GM21737 (cell line): ENCODE data around the gene KLK12.

Experiments used
- ATAC-seq: cut with Tn5 transposase; IDR thresholded peaks from one replicate; pipeline ENCODE4 v1.9.1; 2021; ENCODE audit warnings: mild to moderate bottlenecking, moderate library complexity; ENCODE audit not compliant: unreplicated experiment

Gene KLK12, protein sequence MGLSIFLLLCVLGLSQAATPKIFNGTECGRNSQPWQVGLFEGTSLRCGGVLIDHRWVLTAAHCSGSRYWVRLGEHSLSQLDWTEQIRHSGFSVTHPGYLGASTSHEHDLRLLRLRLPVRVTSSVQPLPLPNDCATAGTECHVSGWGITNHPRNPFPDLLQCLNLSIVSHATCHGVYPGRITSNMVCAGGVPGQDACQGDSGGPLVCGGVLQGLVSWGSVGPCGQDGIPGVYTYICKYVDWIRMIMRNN

DNA sequence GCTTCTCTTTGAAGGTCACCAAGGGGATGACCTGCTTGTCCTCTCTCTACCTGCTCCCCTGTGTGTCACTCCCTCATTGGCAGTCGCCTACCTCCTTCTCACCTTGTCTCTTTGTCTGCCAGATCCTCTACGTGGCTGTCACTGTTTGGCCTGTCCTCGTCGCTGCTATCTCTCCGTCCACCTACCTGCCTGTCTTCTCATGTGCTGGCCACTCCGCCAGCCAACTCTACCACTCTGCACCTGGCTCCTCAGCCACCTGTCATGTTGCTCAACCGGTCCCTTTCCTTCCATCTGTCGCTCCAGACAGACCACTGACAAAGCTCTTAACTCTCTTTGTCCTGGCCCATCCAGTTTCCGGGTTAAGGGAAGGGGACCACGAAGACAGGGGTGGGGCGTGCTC is at the start of gene KLK12:
TSS of gene KLK12 (minus strand) at position 299 of the 400 bp plus-strand sequence. CDS start 381 bp downstream, outside the sequence.
- no peak for ATAC-seq

DNA sequence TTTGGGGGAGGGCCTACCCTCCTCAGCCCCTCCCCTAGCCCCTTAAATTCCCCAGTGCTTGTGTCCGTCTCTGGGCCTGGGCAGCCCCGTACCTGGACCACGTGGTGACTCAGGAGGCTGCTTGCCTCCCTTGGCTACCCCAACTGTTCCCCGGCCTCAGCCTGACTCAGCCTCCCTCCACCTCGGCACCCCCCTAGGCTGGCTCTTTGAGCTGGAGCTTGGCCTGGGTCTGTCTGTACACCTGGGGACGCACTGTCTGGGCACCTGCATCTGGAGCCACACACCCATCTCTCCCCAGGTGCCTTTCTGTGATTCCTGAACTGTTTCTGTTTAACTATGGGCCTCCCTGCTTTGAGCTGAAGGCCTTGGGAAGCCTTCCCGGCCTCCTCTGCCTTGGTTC is 49.7 kb upstream of the KLK12 start:
- ATAC-seq = no peak

DNA sequence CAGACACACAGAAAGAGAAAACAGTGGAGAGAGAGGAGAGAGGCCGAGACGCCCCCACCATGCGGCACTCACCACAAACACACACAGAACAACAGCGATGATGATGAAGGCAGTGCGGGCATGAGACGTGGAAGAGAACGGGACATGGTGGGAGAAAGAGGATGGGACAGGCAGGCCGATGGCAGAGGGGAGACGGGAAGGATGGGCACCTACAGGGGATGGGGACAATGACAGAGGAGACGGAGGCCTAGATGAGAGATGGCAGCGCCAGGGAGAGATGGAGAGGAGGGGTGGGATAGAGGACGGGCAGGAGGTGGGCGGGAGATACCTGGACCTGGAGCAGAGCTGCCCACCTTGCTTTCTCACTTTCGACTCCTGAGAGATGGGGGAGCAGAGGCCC is 49.0 kb upstream of the KLK12 start:
- no peak for ATAC-seq

DNA sequence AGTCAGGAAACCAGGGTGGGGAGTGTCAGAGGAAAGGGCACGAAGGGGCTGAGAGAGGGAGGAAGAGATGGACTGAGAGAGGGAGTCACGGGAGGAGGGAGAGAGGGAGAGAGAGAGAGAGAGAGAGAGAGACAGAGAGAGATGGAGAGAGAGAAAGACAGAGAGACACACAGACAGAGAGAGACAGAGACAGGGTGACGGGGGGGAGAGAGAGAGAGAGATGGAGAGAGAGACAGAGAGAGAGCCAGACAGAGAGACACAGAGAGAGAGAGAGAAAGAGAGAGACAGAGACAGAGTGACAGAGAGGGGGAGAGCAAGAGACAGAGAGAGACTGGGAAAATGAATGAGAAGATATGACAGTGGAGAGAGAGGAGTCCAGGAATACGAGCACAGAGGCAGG is 48.4 kb upstream of the KLK12 start:
- ATAC-seq = no peak

DNA sequence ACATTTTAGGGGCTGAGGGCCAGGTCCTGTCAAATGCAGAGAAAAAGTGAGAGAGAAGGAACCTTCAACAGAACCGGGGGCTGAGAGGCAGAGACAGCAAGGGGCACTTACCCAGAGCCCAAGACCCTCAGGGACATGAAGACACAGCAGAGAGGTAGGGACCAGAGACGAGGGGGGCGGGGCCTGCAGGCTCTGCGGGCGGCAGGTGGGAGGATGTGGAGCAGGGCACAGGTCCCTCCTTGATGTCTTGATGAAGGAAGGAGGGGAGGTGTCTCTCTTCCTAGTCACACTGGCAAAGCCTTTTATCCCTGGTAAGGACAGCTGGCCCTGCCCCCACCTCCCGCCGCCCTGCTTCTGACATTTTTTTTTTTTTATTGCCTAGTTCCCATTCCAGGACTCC is 47.8 kb upstream of the KLK12 start, which contains the start of gene KLK14:
TSS of gene KLK14 (minus strand) at position 277 of the 400 bp plus-strand sequence. CDS start at position 4, 273 bp downstream.
- no peak for ATAC-seq

DNA sequence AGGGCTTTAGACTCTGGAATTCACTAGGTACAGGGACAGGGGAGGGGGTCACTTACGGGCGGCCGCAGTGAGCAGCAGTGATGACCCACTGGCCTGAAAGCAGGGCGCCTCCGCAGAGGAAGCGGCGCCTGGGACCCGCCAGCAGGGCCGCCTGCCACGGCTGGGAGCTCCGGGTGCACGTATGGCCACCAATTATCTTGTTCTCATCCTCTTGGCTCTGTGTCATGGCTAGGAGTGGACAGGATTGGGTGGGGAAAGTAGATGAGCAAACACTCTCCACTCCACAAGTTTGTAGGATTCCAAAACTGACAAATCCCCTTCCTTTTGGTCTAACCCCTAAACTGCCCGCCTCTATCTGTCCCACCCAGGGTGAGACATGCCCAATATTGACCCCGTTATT is 46.7 kb upstream of the KLK12 start:
- no peak for ATAC-seq

DNA sequence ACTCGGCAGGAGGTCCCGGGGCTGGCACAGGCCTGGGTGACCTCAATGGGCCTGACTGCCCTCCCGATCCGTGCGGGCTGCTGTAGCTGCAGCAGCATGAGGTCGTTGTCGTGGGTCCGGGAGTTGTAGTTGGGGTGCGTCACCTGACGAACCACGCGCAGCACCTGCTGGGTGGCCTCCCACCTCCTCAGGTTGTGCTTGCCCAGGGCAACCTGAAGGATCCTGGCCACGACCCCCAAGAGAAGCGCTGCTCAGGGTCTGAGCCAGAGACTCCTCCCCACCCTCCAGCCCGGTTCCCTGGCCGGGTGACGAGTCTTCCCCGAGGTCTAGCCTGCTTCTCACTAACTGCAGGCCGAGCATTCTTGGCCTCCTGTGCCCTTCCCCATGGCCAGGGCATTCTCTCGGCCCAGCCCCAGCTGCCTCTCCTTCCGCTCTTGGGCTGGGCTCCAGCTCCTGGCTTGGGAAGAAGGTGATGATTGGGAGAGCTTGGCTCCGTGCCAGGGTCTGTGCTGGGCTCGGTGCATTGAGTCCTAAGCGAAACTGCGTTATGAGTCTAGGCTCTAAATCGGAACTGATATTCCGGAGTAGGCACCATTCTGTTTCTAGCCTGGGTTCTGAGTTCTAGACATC is 44.8 kb upstream of the KLK12 start:
- no peak for ATAC-seq

DNA sequence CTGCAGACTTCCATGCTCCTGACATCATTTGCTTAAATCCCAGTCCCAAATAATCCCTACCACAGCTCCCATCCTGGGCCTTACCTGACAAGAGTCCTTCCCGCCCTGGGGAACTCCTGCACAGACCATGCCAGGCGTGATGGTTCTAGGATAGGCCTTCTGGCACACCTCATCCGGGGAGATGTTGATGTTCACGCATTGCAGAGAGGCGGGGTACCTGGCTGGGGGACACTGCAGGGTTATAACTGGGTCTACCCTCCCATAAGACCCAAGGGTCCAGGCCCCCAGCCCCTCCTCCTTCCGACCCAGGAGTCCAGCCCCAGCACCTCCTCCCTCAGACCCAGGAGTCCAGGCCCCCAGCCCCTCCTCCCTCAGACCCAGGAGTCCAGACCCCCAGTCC is 43.9 kb upstream of the KLK12 start:
- no peak for ATAC-seq

DNA sequence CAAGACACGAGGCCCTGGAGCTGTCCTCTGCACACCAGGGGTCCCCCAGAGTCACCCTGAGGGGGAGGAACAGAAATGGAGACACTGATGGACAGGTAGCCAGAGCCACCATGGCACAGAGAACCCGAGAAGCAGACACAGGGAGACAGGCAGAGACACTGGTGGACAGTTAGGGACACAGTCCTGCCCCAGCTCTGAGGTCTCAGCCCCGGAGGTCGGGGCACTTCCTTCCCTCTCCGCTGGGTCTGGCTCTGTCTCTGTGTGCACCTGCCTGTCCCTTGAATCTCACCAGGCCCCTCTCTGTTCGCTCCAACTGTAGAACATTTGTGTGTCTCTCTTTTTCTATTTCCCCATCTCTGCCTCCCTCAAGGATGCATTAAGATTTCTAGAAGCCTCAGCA is 43.3 kb upstream of the KLK12 start:
- ATAC-seq = no peak

DNA sequence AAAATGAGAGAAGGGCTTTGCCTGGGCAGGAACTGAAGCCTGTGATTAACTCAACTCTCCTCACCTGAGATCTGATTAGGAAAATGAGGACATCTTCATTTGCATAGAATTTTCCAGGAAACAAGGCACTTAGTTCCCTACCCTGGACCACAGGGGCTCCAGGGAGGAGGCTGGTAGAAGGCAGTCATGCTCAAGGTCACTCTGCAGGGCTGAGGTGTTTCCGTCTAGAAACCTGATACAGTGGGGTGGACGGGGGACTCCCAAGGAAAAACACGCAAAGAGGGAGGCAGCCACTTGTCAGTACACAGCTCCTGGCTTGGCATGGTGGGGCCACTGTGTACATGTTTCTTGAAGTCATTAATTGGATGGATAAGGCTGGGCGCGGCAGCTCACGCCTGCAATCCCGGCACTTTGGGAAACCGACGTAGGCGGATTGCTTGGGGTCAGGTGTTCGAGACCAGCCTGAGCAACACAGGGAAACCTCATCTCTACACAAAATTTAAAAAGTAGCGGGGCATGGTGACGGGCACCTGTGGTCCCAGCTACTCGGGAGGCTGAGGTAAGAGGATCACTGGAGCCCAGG is 41.9 kb upstream of the KLK12 start:
- no peak for ATAC-seq

DNA sequence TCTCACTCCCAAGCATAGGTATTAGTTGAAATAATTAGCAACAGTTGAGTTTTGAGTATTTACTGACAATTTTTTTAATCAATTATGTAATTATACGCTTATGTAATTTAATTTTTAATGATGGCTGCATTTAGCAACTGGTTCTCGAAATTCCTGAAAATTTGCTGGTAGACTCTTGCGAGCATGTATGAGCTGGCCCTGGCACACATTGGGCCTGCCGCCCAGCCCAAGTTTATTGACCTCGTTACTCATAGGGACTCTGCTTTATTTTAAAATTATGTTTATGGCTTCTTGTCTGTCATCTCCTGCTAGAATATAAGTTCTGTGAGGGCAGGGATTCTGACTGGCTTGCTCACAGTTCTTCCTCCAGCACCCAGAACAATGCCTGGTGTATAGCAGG is 41.2 kb upstream of the KLK12 start:
- ATAC-seq = no peak

DNA sequence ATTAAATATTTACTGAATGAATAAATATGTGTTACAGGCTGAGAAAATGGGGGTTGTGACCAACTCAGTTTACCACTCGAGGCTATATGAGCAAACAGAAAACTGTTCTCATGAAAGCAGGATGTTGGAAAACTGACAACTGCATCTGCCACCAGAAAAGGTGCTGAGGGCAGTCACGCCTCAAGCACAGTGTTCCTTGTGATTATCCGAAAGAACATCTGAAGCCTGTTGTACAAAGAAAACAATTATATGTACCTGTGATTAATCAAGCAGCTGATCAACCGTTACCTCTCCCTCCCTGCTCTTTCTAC is 36.2 kb upstream of the KLK12 start:
- no peak for ATAC-seq

DNA sequence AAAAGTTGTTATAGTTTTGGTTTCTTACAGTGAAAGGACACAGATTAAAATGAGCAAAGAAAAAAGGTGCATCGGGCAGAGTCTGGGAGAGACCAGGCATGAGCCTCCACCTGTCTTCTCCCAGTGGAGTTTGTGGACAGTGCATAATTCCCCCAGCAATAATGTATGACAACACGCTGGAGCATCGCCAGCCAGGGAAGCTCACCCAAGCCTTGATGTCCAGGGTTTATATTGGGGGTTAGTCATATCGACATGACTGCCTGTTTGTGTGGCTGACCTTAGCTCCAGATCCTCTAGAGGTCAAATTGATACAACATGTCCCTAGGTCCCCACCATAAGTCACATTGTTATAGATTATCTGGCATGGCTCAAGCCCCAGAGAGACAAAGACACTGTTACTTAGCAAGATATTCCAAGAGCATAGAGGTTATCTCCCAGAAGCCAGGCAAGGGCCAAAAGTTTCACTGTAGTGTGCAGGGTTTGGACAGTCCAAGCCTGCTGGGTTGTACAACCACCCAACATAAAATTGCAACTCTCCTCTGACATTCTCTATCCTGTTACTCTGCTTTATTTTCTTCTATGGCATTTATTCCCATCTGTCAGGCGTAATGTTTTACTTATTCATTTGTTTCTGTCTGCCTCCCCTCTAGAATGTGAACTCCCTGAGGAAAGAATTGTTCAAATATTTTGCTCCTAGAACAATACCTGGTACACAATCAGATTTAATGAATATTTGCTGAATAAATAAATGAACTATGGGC is 35.7 kb upstream of the KLK12 start:
- no peak for ATAC-seq

DNA sequence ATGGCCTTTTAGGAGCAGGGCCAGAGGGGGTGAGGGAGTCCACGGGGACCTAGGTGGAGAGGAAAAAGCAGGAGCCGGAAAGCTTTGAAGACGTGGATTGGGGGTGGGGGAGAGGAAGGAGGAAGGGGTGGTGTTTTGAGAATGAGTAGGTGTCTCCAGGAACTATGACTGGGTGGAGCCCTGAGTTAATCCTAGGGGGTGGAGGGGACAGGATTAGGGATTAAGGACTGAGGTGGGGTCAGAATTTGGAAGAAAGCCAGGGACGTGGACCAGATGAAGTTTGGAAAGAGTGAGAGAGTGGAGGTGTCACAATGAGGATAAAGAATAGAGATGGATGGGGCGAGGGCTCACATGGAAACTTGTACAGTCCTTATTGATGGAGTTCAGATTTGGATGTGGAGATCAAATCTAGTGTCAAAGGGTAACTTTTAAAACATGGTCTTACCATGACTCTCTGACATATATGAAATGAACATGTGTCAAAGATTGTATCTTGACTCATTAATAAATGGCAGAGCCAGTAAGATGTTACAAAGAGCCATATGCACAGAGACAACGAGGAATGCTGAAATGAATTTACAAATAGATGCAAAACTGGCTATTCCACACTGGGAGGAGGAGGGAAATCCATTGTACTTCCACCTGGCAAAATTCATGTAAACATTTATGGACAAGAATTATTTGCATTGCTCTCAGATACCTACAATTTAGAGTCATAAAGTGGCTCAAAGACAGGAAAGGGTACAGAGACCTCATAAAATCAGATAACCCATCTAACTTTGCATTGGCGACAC is 31.8 kb upstream of the KLK12 start:
- no peak for ATAC-seq

DNA sequence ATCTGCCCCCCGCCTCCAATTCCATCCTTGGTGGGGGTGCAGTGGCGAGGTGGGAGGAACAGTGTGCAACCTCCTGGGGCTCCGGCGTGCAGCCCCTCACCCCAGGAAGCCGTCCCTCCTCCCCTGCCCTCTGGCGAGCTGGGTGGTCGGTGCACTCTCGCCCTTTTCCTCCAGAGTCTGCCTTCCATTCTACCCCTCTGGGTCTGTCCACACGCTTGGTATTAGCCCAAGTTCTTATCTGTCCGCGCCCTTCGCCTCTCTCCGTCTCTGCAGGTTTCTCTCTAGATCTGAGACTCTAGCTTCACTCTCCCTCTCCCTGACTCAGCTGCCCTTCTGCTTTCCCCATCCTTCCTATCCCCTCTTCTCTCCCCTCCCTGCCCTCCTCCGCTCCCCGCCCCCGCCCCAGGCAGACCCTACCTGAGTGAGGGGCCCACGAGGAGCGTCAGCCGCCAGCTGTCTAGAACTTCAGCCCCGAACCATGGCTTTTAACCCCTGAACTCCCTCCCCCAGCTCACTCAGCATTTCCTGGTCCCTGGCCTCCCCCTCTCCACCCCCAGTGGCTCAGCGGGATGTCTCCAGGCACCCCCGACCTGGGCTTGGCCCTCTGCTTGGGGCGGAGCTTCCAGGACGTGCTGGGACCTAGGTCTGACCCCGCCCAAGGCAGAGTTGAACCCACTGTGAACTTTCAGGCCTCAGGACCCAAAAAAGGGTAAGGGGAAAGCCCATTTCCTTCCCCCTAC is 30.6 kb upstream of the KLK12 start:
- ATAC-seq = no peak

DNA sequence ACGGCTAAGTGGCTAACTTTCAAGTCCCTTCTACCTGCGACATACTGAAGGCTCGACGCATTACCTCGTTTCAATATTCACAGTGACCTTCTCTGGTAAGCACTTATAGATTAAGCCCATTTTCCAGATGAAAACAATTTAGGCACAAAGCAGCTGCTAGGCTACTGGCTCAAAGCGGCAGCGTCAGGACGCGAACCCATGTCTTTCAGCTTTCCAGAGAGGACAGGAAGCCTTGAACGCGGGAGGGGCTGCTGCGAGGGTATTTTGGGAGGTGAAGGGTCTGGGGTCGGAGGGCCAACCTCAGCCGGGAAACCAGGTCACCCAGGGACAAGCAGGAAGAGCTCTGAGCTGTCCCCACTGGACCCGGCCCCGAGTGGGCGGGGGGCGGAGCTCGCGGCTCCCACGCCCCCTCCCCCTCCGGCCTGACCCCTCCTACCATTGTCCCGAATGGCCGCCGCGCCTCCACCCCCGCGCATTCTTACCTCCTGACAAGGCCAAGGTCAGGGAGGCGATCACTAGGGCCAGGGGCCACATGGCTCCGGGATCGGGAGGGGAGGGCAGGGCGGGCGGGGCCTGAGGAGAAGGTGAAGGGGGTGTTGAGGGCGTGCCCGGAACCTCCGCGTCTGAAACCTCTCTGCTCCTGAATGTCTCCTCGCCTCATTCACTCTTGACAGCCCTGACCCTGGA is 29.9 kb upstream of the KLK12 start, which contains the start of gene KLK13:
TSS of gene KLK13 (minus strand) at position 559 of the 687 bp plus-strand sequence. CDS start at position 534, 25 bp downstream.
- ATAC-seq = no peak

DNA sequence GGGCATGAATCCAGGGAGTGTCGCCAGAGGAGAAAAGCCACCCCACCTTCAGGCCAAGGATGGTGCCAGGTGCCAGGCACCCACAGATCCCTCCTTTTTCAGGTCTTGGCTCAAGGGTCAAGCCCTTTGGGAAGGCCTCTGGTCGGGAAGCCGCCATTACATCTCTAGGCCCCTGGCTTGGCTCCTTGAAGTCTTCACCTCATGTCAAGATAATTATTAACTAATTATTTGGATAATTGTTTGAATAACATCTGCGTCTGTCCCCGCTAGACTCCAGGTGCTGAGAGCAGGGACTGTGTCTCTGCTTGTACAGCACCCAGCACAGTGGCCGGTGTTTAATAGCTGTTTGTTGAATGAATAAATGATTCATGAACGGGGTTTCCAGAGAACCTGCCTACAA is 28.9 kb upstream of the KLK12 start:
- no peak for ATAC-seq

DNA sequence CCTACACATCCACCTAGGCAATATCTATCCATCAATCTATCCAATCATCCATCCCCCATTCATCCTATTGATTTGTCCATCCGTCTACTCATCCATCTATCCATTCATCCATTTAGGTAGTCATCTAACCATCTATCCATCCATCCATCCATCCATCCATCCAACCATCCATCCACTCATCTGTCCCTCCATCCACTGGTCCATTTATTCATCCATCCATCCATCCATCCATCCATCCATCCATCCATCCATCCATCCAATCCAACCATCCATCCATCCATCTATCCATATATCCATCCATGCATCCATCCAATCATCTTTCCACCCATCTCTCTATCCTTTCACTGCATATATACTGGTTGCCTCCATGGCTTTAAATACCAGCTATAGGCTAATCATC is 26.2 kb upstream of the KLK12 start:
- ATAC-seq = no peak

DNA sequence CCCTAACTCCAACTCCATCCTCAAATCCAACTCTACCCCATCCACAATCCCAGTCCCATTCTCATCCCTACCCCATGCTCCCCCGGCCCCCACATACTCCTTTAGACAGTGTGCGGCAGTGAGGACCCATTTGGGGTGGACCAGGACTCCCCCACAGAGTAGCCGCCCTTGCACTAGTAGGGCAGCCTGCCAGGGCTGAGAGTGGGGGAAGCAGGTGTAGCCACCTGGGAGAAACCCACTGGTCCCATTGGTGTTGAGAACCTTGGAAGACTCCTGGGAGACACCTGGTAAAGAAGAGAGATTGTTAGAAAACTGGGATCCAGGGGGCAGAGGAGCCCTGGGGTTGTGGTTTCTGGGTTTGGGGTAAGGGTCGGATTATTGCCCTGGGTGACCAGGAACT is 25.5 kb upstream of the KLK12 start:
- ATAC-seq = no peak

DNA sequence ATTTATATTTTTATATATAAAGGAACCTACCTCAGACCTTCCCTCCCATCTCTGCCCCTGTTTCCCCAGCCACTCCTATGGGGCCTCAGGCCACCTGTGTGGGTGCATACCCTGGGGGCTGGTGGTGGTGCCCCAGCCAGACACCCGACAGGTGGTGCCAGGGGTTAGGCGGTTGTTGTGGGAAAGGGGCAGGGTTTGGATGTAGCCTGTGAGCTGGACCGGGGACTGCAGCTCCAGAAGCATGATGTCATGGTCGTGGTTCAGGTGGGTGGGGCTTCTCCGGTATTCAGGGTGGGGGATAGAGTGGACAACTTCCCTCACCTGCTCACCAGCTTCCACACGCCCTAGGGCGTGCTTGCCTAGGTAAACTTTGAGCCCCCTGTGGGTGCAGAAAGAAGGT is 24.9 kb upstream of the KLK12 start:
- ATAC-seq = no peak
